A673 (cell line): ENCODE data around the gene CAPN8. TPM values are rescaled to one million over a fixed set of nuclear protein-coding genes. Genes with fewer than 3 reads are reported as not detected.

Source experiments
- BruUV-seq: library from RNA; stranded (reverse); fragments of 400-500 nt; replicated peaks from 2 replicates; lab custom pipeline; 2021; lab: Mats Ljungman, UMichigan
- CTCF ChIA-PET: fragments of 300-600 bp; sonication (Branson Sonifier 250); formaldehyde crosslinking; loops from one replicate; lab custom pipeline; 2022; ENCODE audit warnings: antibody characterized with exemption; lab: Charles Lee
- POLR2A ChIA-PET: fragments of 300-600 bp; sonication (Branson Sonifier 250); formaldehyde crosslinking; loops from one replicate; lab custom pipeline; 2022; ENCODE audit warnings: antibody characterized with exemption; ENCODE audit not compliant: low non-redundant PET; lab: Charles Lee
- DNase-seq: peaks from one replicate; pipeline ENCODE4 v3.0.0-alpha.2; 2015; ENCODE audit warnings: low spot score
- H3K27ac ChIP-seq: fragments of 200-600 bp; sonication (generic); 2 replicates; pipeline ENCODE4 v1.5.1; 2016; ENCODE audit warnings: mixed run types, low read depth, mild to moderate bottlenecking, mixed read lengths, antibody characterized with exemption, low read length; ENCODE audit not compliant: poor library complexity, severe bottlenecking
- H3K27me3 ChIP-seq: fragments of 200-600 bp; sonication (generic); replicated peaks from 2 replicates; pipeline ENCODE4 v1.6.1; 2017; ENCODE audit warnings: mixed run types, low read depth, mild to moderate bottlenecking, mixed read lengths, antibody characterized with exemption, low read length; ENCODE audit not compliant: insufficient read depth, poor library complexity
- H3K36me3 ChIP-seq: fragments of 200-600 bp; sonication (generic); 2 replicates; pipeline ENCODE4 v1.6.1; 2016; ENCODE audit warnings: mixed run types, mild to moderate bottlenecking, mixed read lengths, antibody characterized with exemption, low read length; ENCODE audit not compliant: insufficient read depth, poor library complexity, severe bottlenecking
- H3K4me1 ChIP-seq: fragments of 200-600 bp; sonication (generic); 2 replicates; pipeline ENCODE4 v1.6.1; 2017; ENCODE audit warnings: mixed run types, mild to moderate bottlenecking, mixed read lengths, antibody characterized with exemption, low read length; ENCODE audit not compliant: insufficient read depth, poor library complexity, severe bottlenecking
- H3K4me3 ChIP-seq: fragments of 200-600 bp; sonication (generic); 2 replicates; pipeline ENCODE4 v1.5.1; 2016; ENCODE audit warnings: low read depth, mixed run types, mild to moderate bottlenecking, mixed read lengths, low read length; ENCODE audit not compliant: poor library complexity, severe bottlenecking
- H3K9me3 ChIP-seq: fragments of 200-600 bp; sonication (generic); 2 replicates; pipeline ENCODE4 v1.6.1; 2016; ENCODE audit warnings: mixed run types, low read depth, mild to moderate bottlenecking, mixed read lengths, antibody characterized with exemption, low read length; ENCODE audit not compliant: poor library complexity, severe bottlenecking
- EZH2 ChIP-seq: fragments of 200-600 bp; sonication (generic); IDR thresholded peaks from 2 replicates; pipeline ENCODE4 v1.6.1; 2017; ENCODE audit warnings: borderline replicate concordance, low read depth, mild to moderate bottlenecking, mixed read lengths, antibody characterized with exemption, low read length; ENCODE audit not compliant: poor library complexity, severe bottlenecking
- intact Hi-C: fragments of 100-400 bp; cut with micrococcal nuclease; formaldehyde crosslinking; loops from one replicate; pipeline ENCODE4 v1.10.0; 2022; ENCODE audit not compliant: unreplicated experiment
- total RNA-seq: library from RNA; stranded (reverse); gene quantifications from 2 replicates; pipeline ENCODE4 v1.2.3, GENCODE V29; 2021
- TF ChIP-seq, protein P1 (sequence below): fragments of 300-800, 200-600 bp; sonication (generic); conservative IDR thresholded peaks from 2 replicates; pipeline ENCODE4 v1.5.1; 2017; ENCODE audit warnings: low read depth, mild to moderate bottlenecking, antibody characterized with exemption, low read length, moderate library complexity, mixed read lengths

Gene CAPN8
- total RNA-seq, 1 experiment from 2014 or later: not detected

DNA sequence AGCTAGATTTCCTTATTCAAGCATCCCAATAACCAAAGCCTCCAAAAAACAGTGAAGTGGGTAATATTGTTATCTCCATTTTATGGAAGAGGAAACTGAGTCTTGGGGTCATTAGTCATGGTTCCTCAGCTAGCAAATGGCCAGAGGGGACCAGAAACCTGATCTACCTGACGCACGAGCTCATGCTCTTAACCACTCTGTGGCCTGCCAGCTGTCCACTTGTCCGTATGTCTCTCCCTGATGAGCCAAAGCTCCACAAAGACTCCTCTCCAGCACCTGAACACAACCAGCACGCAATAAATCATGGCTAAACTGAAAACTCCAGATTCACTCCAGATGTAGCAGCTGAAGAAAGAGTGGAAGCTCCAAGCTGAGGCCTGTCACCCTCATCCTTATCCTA is 5.8 kb downstream of the CAPN8 start:
- no peak for DNase-seq
- H3K4me3 ChIP-seq: no peak overlapping the region
- H3K4me1 ChIP-seq: no peaks in the 10 kb centered on the region
- no peak overlapping the region for H3K27ac ChIP-seq
- ChIA-PET POLR2A (no interaction called here), CTCF (no interaction called here)
- BruUV-seq: no TSS peak
- H3K27me3 ChIP-seq: peaks cover 8% of the 10 kb centered on the region
- H3K36me3 ChIP-seq: no peaks in the 10 kb centered on the region
- intact Hi-C loops: no loop called here
- no peak for TF ChIP-seq EZH2
- TF ChIP-seq, protein P1, sequence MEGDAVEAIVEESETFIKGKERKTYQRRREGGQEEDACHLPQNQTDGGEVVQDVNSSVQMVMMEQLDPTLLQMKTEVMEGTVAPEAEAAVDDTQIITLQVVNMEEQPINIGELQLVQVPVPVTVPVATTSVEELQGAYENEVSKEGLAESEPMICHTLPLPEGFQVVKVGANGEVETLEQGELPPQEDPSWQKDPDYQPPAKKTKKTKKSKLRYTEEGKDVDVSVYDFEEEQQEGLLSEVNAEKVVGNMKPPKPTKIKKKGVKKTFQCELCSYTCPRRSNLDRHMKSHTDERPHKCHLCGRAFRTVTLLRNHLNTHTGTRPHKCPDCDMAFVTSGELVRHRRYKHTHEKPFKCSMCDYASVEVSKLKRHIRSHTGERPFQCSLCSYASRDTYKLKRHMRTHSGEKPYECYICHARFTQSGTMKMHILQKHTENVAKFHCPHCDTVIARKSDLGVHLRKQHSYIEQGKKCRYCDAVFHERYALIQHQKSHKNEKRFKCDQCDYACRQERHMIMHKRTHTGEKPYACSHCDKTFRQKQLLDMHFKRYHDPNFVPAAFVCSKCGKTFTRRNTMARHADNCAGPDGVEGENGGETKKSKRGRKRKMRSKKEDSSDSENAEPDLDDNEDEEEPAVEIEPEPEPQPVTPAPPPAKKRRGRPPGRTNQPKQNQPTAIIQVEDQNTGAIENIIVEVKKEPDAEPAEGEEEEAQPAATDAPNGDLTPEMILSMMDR: no peak
- H3K9me3 ChIP-seq: no peaks in the 10 kb centered on the region

- Histone ChIP-seq H3K27ac (no peak overlapping the region), H3K9me3 (no peaks in the 10 kb centered on the region), H3K36me3 (no peaks in the 10 kb centered on the region), H3K4me3 (no peak overlapping the region), H3K27me3 (peaks cover 8% of the 10 kb centered on the region), H3K4me1 (no peaks in the 10 kb centered on the region)
- TF ChIP-seq, protein P1: no peak
- no peak for TF ChIP-seq EZH2
- intact Hi-C loops: no loop called here
- ChIA-PET CTCF (no interaction called here), POLR2A (no interaction called here)
- no peak for DNase-seq
- no TSS peak for BruUV-seq
These were observed 7.5 kb downstream of the CAPN8 start for GRCh38 chr1:223657978-223658377.

- intact Hi-C loops: no loop called here
- Histone ChIP-seq H3K4me1 (no peaks in the 10 kb centered on the region), H3K27ac (no peak overlapping the region), H3K36me3 (no peaks in the 10 kb centered on the region), H3K9me3 (no peaks in the 10 kb centered on the region), H3K4me3 (no peak overlapping the region), H3K27me3 (no peaks in the 10 kb centered on the region)
- DNase-seq: no peak
- BruUV-seq: no TSS peak
- ChIA-PET POLR2A (no interaction called here), CTCF (no interaction called here)
- TF ChIP-seq, protein P1: no peak
- TF ChIP-seq EZH2: no peak
These were observed 11.4 kb downstream of the CAPN8 start for GRCh38 chr1:223654083-223654482.
